K562 (cell line): ENCODE measurements around the gene MPL. TPM values are rescaled to one million over a fixed set of nuclear protein-coding genes. Genes with fewer than 3 reads are reported as not detected.
A peak's percentile ranks its signal among the peaks of the same experiment; 100 is the strongest.

ENCODE experiments used
- AFF4 ChIP-seq: sonication (generic); formaldehyde crosslinking; IDR thresholded peaks from 2 replicates; pipeline ENCODE4 v1.8.0; 2023; ENCODE audit warnings: mild to moderate bottlenecking, missing genetic modification reagents
- BRF2 ChIP-seq: IDR thresholded peaks from 3 replicates; pipeline ENCODE4 v1.6.1; 2011; ENCODE audit warnings: borderline replicate concordance, mild to moderate bottlenecking; ENCODE audit not compliant: insufficient read length, insufficient read depth
- CBFA2T3 ChIP-seq: fragments of 450-650 bp; IDR thresholded peaks from 2 replicates; pipeline ENCODE4 v1.6.1; 2017
- CLOCK ChIP-seq: fragments of 250-450 bp; sonication (Bioruptor Pico); IDR thresholded peaks from 2 replicates; pipeline ENCODE4 v1.4.0; 2020; ENCODE audit warnings: mild to moderate bottlenecking, moderate library complexity, borderline replicate concordance
- DDX20 ChIP-seq: fragments of 450-650 bp; IDR thresholded peaks from 2 replicates; pipeline ENCODE4 v1.6.1; 2016; ENCODE audit warnings: missing genetic modification characterization, low read depth, mild to moderate bottlenecking, missing compliant biosample characterization, moderate library complexity
- E2F6 ChIP-seq, 2 experiments: IDR thresholded peaks; 2 replicates each; pipeline ENCODE4 v1.6.1; 2011; ENCODE audit warnings: borderline replicate concordance in 1 of 2, control low read depth in 1 of 2, low read depth in 1 of 2, low read length in 1 of 2, mild to moderate bottlenecking in 1 of 2, mixed read lengths in 1 of 2, moderate library complexity in 1 of 2; ENCODE audit not compliant: insufficient read depth in 1 of 2, insufficient read length in 1 of 2, poor library complexity in 1 of 2, severe bottlenecking in 1 of 2; ENCODE audit errors: extremely low read depth in 1 of 2
- ESRRB ChIP-seq: fragments of 250-450 bp; sonication (Bioruptor Pico); IDR thresholded peaks from 2 replicates; pipeline ENCODE4 v1.5.0; 2020; ENCODE audit warnings: mild to moderate bottlenecking, moderate library complexity, borderline replicate concordance
- HOXB6 ChIP-seq: fragments of 250-450 bp; sonication (Bioruptor Pico); IDR thresholded peaks from 2 replicates; pipeline ENCODE4 v1.5.1; 2022; ENCODE audit warnings: mild to moderate bottlenecking, borderline replicate concordance
- IRF1 ChIP-seq: sonication (generic); formaldehyde crosslinking; IDR thresholded peaks from 2 replicates; pipeline ENCODE4 v1.8.0; 2022; ENCODE audit warnings: missing genetic modification reagents, mild to moderate bottlenecking, borderline replicate concordance
- MTA3 ChIP-seq: fragments of 450-650 bp; formaldehyde crosslinking; IDR thresholded peaks from 2 replicates; pipeline ENCODE4 v1.6.1; 2017; ENCODE audit warnings: mild to moderate bottlenecking, borderline replicate concordance
- POLR2AphosphoS2 ChIP-seq: IDR thresholded peaks from 2 replicates; pipeline ENCODE4 v1.6.1; 2012; ENCODE audit warnings: low read length, improper control_type of control experiment
- RBM17 ChIP-seq: fragments of 200-400 bp; formaldehyde crosslinking; IDR thresholded peaks from 2 replicates; pipeline ENCODE4 v1.6.1; 2017; ENCODE audit warnings: low read depth, mild to moderate bottlenecking, low read length, borderline replicate concordance
- SIN3A ChIP-seq, 2 experiments: fragments of 150-350 bp in 1 of 2; IDR thresholded peaks; 2 replicates each; pipeline ENCODE4 v1.6.1; 2011 to 2016; ENCODE audit warnings: borderline replicate concordance in 2 of 2, low read depth in 2 of 2, low read length in 2 of 2, mild to moderate bottlenecking in 2 of 2, moderate library complexity in 2 of 2; ENCODE audit not compliant: control insufficient read depth in 1 of 2
- SMAD4 ChIP-seq: fragments of 250-450 bp; sonication (Bioruptor Pico); conservative IDR thresholded peaks from 2 replicates; pipeline ENCODE4 v1.8.0; 2021; ENCODE audit warnings: inconsistent platforms, mild to moderate bottlenecking, moderate library complexity
- ZNF184 ChIP-seq: sonication (generic); formaldehyde crosslinking; IDR thresholded peaks from 2 replicates; pipeline ENCODE4 v1.5.0; 2020; ENCODE audit warnings: missing genetic modification reagents
- ZNF212 ChIP-seq: fragments of 450-650 bp; formaldehyde crosslinking; IDR thresholded peaks from 2 replicates; pipeline ENCODE4 v1.4.0; 2020; ENCODE audit warnings: mild to moderate bottlenecking
- ZNF584 ChIP-seq: fragments of 200-800 bp; sonication (Bioruptor generic); IDR thresholded peaks from 2 replicates; pipeline ENCODE4 v1.6.1; 2016; ENCODE audit warnings: low read depth, mild to moderate bottlenecking, missing genetic modification characterization, missing compliant biosample characterization
- polyA plus RNA-seq, 8 experiments: library from polyadenylated mRNA; depleted of rRNA in 4 of 8; stranded (reverse) in 5 of 8; unstranded in 3 of 8; fragments of >200 nt; fragmentation: Nextera tagmentation in 2 of 8; fragmentation: Illumina TruSeq in 1 of 8; extraction: Ambion mirVana in 2 of 8; extraction: Trizol in 1 of 8; gene quantifications; 2 replicates each; pipeline versions ENCODE4 v1.2.1 to v1.2.3, GENCODE V29; 2011 to 2014; ENCODE audit warnings: inconsistent platforms in 1 of 8, missing spikeins in 1 of 8
- total RNA-seq, 7 experiments: library from RNA; depleted of rRNA in 6 of 7; stranded (reverse); fragments of >200 nt in 6 of 7; fragmentation: Illumina TruSeq in 2 of 7; extraction: Trizol in 2 of 7; gene quantifications; 2 replicates each; pipeline versions ENCODE4 v1.2.1 to v1.2.3, GENCODE V29; 2011 to 2021; ENCODE audit warnings: low replicate concordance in 1 of 7

The MPL gene
- total and polyA plus RNA-seq, 9 of the 15 experiments (the other 6 are each of a cell fraction or from before 2014, with no cell fraction given), result not detected

GRCh38 chr1:43344267-43344850 lies 6.7 kb downstream of the MPL start (continued):
- no peak for TF ChIP-seq AFF4
- no peak for TF ChIP-seq ZNF212 (CRISPR knock-in tag)
- TF ChIP-seq CBFA2T3, result peak; percentile 83
- TF ChIP-seq ZNF584, result no peak
- no peak for TF ChIP-seq POLR2AphosphoS2
- TF ChIP-seq DDX20 (tag), result no peak
- no peak for TF ChIP-seq BRF2
- TF ChIP-seq RBM17, result no peak
- no peak for TF ChIP-seq SIN3A (IDR thresholded peaks at IDR 0.05; ENCODE audit: borderline replicate concordance in 2 of 2, control insufficient read depth in 1 of 2, low read depth in 2 of 2, low read length in 2 of 2)
- peak in 1 of 2 experiments; percentile 34 for TF ChIP-seq E2F6 (IDR thresholded peaks at IDR 0.05; ENCODE audit: borderline replicate concordance in 1 of 2, extremely low read depth in 1 of 2, insufficient read depth in 1 of 2, insufficient read length in 1 of 2, low read depth in 1 of 2, low read length in 1 of 2, poor library complexity in 1 of 2, severe bottlenecking in 1 of 2)
- no peak for TF ChIP-seq ESRRB (CRISPR knock-in tag)
- TF ChIP-seq ZNF184 (CRISPR knock-in tag), result no peak
- TF ChIP-seq CLOCK (CRISPR knock-in tag), result no peak
- no peak for TF ChIP-seq IRF1
- no peak for TF ChIP-seq MTA3
- TF ChIP-seq HOXB6 (CRISPR knock-in tag), result no peak
- peak; percentile 81 for TF ChIP-seq SMAD4 (CRISPR knock-in tag)
